Neural progenitor cell (in vitro differentiated cells): ENCODE data around the gene TP53BP2.

Experiments used
- CTCF ChIP-seq: fragments of 200-600 bp; sonication (generic); IDR thresholded peaks from 2 replicates; pipeline ENCODE4 v1.5.1; 2017; ENCODE audit warnings: antibody characterized with exemption, mild to moderate bottlenecking
- EZH2 ChIP-seq: fragments of 200-600 bp; sonication (generic); IDR thresholded peaks from 2 replicates; pipeline ENCODE4 v1.6.1; 2017; ENCODE audit warnings: antibody characterized with exemption, mild to moderate bottlenecking, moderate library complexity
- EZH2phosphoT487 ChIP-seq: fragments of 200-600 bp; sonication (generic); IDR thresholded peaks from 2 replicates; pipeline ENCODE4 v1.6.1; 2017; ENCODE audit warnings: antibody characterized with exemption

- TF ChIP-seq CTCF (peak; percentile 98), EZH2 (peak; percentile 54), EZH2phosphoT487 (no peak)
Measured at GRCh38 chr1:223748773-223749733, 96.7 kb downstream of the TP53BP2 start.
